PC-3 (cell line): Measurements from ENCODE around the gene PLEKHM2. TPM values are rescaled to one million over a fixed set of nuclear protein-coding genes. Genes with fewer than 3 reads are reported as not detected.
A peak's percentile ranks its signal among the peaks of the same experiment; 100 is the strongest.

Experiments
- ATAC-seq: fragments of 200-7000 bp; cut with Tn5 transposase; 2 replicates; pipeline ENCODE4 v1.9.1; 2020; ENCODE audit warnings: mild to moderate bottlenecking, moderate library complexity
- BruUV-seq: library from RNA; stranded (reverse); fragments of 400-500 nt; replicated peaks from 2 replicates; lab custom pipeline; 2021; lab: Mats Ljungman, UMichigan
- CTCF ChIA-PET: fragments of 300-600 bp; sonication (Branson Sonifier 250); formaldehyde crosslinking; loops from one replicate; lab custom pipeline; 2022; ENCODE audit warnings: antibody characterized with exemption; lab: Charles Lee
- POLR2A ChIA-PET: fragments of 300-600 bp; sonication (Branson Sonifier 250); formaldehyde crosslinking; loops from one replicate; lab custom pipeline; 2022; ENCODE audit warnings: antibody characterized with exemption; ENCODE audit not compliant: unreplicated experiment; lab: Charles Lee
- DNase-seq: peaks from one replicate; pipeline ENCODE4 v3.0.0-alpha.2; 2015
- H2AFZ ChIP-seq: fragments of 300-600 bp; sonication (generic); 2 replicates; pipeline ENCODE4 v1.6.0; 2016; ENCODE audit warnings: antibody characterized with exemption, low read length
- H3F3A ChIP-seq: fragments of 300-600 bp; sonication (generic); one replicate; pipeline ENCODE4 v1.6.0; 2017; ENCODE audit warnings: antibody characterized with exemption, low read length, control low read depth, mild to moderate bottlenecking; ENCODE audit not compliant: unreplicated experiment
- H3K27ac ChIP-seq: fragments of 300-600 bp; sonication (generic); 2 replicates; pipeline ENCODE4 v1.5.1; 2016; ENCODE audit warnings: mild to moderate bottlenecking, low read length
- H3K27me3 ChIP-seq: fragments of 300-600 bp; sonication (generic); 2 replicates; pipeline ENCODE4 v1.6.1; 2016; ENCODE audit warnings: low read length, mixed read lengths
- H3K36me3 ChIP-seq: fragments of 300-600 bp; sonication (generic); 2 replicates; pipeline ENCODE4 v1.6.1; 2016; ENCODE audit warnings: low read depth, mixed run types, low read length, mixed read lengths
- H3K4me1 ChIP-seq: fragments of 300-600 bp; sonication (generic); 2 replicates; pipeline ENCODE4 v1.5.1; 2016; ENCODE audit warnings: low read length; ENCODE audit not compliant: insufficient read depth
- H3K4me2 ChIP-seq: fragments of 300-600 bp; sonication (generic); 2 replicates; pipeline ENCODE4 v1.6.0; 2016; ENCODE audit warnings: low read length
- H3K4me3 ChIP-seq: fragments of 300-600 bp; sonication (generic); 2 replicates; pipeline ENCODE4 v1.5.1; 2016; ENCODE audit warnings: mild to moderate bottlenecking, low read length, mixed read lengths
- H3K79me2 ChIP-seq: fragments of 300-600 bp; sonication (generic); 2 replicates; pipeline ENCODE4 v1.6.1; 2017; ENCODE audit warnings: low read length, mixed read lengths
- H3K9ac ChIP-seq: fragments of 300-600 bp; sonication (generic); 2 replicates; pipeline ENCODE4 v1.6.0; 2016; ENCODE audit warnings: mild to moderate bottlenecking, low read length
- H3K9me2 ChIP-seq: fragments of 300-600 bp; sonication (generic); replicated peaks from 2 replicates; pipeline ENCODE4 v1.6.1; 2016; ENCODE audit warnings: mixed run types, low read length, mixed read lengths
- H3K9me3 ChIP-seq: fragments of 300-600 bp; sonication (generic); 2 replicates; pipeline ENCODE4 v1.6.1; 2016; ENCODE audit warnings: low read length, mixed read lengths
- H4K20me1 ChIP-seq: fragments of 300-600 bp; sonication (generic); 2 replicates; pipeline ENCODE4 v1.6.1; 2016; ENCODE audit warnings: low read length, mixed read lengths
- EZH2 ChIP-seq: fragments of 300-600 bp; sonication (generic); IDR thresholded peaks from one replicate; pipeline ENCODE4 v1.6.1; 2017; ENCODE audit warnings: antibody characterized with exemption, mild to moderate bottlenecking, low read length; ENCODE audit not compliant: unreplicated experiment
- EZH2phosphoT487 ChIP-seq: fragments of 300-600 bp; sonication (generic); IDR thresholded peaks from 2 replicates; pipeline ENCODE4 v1.6.1; 2018; ENCODE audit warnings: mild to moderate bottlenecking, antibody characterized with exemption, low read length, borderline replicate concordance
- intact Hi-C: fragments of 100-400 bp; cut with micrococcal nuclease; formaldehyde crosslinking; loops from 2 replicates; pipeline ENCODE4 v1.9.0; 2023
- total RNA-seq: library from RNA; depleted of rRNA; stranded (reverse); fragments of >200 nt; gene quantifications from 2 replicates; pipeline ENCODE4 v1.2.3, GENCODE V29; 2014
- TF ChIP-seq, protein P1 (sequence below): fragments of 300-600 bp; sonication (generic); conservative IDR thresholded peaks from 2 replicates; pipeline ENCODE4 v1.5.1; 2017; ENCODE audit warnings: antibody characterized with exemption, low read depth, mild to moderate bottlenecking, low read length

The PLEKHM2 gene
- total RNA-seq, 1 experiment from 2014 or later: 31.3 TPM

DNA sequence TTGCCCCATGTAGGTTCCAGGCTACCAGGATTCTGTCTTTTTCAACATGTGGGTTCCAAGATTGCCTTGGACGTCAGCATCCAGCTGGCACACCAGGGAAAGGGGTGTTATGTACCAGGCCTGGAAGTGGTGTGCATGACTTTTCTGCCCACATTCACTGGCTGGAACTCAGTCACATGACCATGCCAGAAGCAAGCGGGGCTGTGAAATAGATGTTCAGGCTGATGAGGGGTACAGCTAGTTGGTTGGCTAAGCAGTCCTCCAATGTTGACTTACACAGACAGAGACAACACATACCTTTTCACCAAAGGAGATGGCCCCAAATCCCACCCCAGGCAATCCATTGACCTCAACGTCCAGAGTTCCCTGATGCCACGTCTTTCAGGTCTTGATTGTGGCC is 14.3 kb upstream of the PLEKHM2 start:
- CTCF ChIA-PET: no interaction called here

DNA sequence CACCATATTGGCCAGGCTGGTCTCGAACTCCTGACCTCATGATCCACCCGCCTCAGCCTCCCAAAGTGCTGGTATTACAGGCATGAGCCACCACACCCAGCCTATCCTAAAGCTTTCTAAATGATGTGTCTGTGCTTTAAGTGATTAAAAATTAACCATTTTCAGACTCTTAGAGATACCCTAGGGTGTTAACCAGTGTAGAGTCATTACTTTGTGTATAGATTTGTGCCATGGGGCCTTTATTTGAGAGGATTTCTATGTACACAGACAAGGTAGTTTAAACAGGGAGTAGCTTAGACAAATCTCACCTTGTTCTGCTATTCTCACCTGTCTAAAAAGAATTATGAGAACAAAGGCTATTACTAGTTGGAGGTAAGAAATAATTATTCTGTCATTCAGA is 12.7 kb upstream of the PLEKHM2 start:
- ChIA-PET CTCF (no interaction called here), POLR2A (interaction anchor here (0.6 kb wide), 1 partner anchor 29 kb away, joined by 3 read pairs; no protein-coding TSS in a partner anchor)
- no peak for ATAC-seq

More for the DNA sequence above, 14.3 kb upstream of the PLEKHM2 start:
- no peaks in the 10 kb centered on the region for H3K79me2 ChIP-seq
- H3K9me3 ChIP-seq: no peaks in the 10 kb centered on the region
- POLR2A ChIA-PET: no interaction called here
- no peaks in the 10 kb centered on the region for H3K27me3 ChIP-seq
- no peak overlapping the region for H3K4me3 ChIP-seq
- no peaks in the 10 kb centered on the region for H4K20me1 ChIP-seq
- no peak overlapping the region for H3K27ac ChIP-seq
- no peaks in the 10 kb centered on the region for H3K9me2 ChIP-seq
- H3F3A ChIP-seq: no peaks in the 10 kb centered on the region
- H2AFZ ChIP-seq: no peak overlapping the region
- TF ChIP-seq, protein P1, sequence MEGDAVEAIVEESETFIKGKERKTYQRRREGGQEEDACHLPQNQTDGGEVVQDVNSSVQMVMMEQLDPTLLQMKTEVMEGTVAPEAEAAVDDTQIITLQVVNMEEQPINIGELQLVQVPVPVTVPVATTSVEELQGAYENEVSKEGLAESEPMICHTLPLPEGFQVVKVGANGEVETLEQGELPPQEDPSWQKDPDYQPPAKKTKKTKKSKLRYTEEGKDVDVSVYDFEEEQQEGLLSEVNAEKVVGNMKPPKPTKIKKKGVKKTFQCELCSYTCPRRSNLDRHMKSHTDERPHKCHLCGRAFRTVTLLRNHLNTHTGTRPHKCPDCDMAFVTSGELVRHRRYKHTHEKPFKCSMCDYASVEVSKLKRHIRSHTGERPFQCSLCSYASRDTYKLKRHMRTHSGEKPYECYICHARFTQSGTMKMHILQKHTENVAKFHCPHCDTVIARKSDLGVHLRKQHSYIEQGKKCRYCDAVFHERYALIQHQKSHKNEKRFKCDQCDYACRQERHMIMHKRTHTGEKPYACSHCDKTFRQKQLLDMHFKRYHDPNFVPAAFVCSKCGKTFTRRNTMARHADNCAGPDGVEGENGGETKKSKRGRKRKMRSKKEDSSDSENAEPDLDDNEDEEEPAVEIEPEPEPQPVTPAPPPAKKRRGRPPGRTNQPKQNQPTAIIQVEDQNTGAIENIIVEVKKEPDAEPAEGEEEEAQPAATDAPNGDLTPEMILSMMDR: no peak
- no peak for TF ChIP-seq EZH2phosphoT487
- H3K4me1 ChIP-seq: no peaks in the 10 kb centered on the region
- no peaks in the 10 kb centered on the region for H3K36me3 ChIP-seq
- DNase-seq (no peak), ATAC-seq (no peak)
- intact Hi-C loops: no loop called here
- H3K4me2 ChIP-seq: no peak overlapping the region
- H3K9ac ChIP-seq: no peak overlapping the region
- no TSS peak for BruUV-seq

DNA sequence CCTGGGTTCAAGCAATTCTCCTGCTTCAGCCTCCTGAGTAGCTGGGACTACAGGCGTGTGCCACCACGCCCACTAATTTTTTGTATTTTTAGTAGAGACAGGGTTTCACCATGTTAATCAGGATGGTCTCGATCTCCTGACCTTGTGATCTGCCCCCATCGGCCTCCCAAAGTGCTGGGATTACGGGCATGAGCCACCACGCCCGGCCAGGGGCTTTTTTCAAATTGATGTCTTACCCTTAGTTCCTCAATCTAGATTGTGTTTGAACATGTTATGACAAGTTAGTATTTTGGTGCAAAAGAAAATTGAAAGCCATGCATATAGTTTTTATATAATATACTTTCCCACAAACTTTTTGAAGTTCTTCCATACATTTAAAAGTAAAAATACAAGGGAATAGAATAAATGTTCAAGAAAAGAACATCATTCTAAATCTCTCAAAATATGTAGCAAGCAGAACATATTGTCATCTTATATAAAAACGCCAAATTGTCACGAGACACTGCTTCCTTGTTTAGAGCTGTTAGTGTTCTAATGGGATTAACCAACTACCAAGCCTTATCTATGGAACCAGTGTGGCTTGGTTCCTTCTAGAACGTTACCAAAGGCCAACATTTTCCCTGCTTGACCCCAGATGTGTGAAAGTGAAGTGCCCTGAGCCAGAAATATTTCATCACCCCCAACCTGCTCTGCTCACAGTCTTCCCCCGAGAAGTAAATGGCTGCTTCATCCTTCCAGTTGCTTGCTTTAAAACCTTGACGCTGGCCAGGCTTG is 9.5 kb upstream of the PLEKHM2 start:
- Histone ChIP-seq H2AFZ (no peak overlapping the region), H3F3A (no peaks in the 10 kb centered on the region), H3K4me1 (peaks cover 7% of the 10 kb centered on the region; the same call in 1 of the 2 replicates), H4K20me1 (no peaks in the 10 kb centered on the region), H3K36me3 (no peaks in the 10 kb centered on the region), H3K9me3 (no peaks in the 10 kb centered on the region), H3K27me3 (no peaks in the 10 kb centered on the region), H3K4me2 (no peak overlapping the region), H3K9me2 (no peaks in the 10 kb centered on the region), H3K27ac (no peak overlapping the region), H3K79me2 (no peaks in the 10 kb centered on the region), H3K9ac (no peak overlapping the region), H3K4me3 (no peak overlapping the region)
- TF ChIP-seq EZH2 (no peak), EZH2phosphoT487 (no peak)
- TF ChIP-seq, protein P1: no peak
- ATAC-seq: no peak
- intact Hi-C loops: no loop called here
- BruUV-seq: no TSS peak
- POLR2A ChIA-PET: no interaction called here
- no peak for DNase-seq
- CTCF ChIA-PET: no interaction called here

More for the DNA sequence above, 12.7 kb upstream of the PLEKHM2 start:
- no peak overlapping the region for H3K4me3 ChIP-seq
- DNase-seq: no peak
- no peaks in the 10 kb centered on the region for H3K36me3 ChIP-seq
- no peaks in the 10 kb centered on the region for H3F3A ChIP-seq
- H4K20me1 ChIP-seq: no peaks in the 10 kb centered on the region
- TSS peak; percentile 9 for BruUV-seq
- no peak overlapping the region for H2AFZ ChIP-seq
- no peaks in the 10 kb centered on the region for H3K27me3 ChIP-seq
- TF ChIP-seq EZH2phosphoT487 (no peak), EZH2 (no peak)
- TF ChIP-seq, protein P1: no peak
- intact Hi-C loops: no loop called here
- no peak overlapping the region for H3K9ac ChIP-seq
- H3K9me2 ChIP-seq: no peaks in the 10 kb centered on the region
- no peak overlapping the region for H3K4me2 ChIP-seq
- H3K79me2 ChIP-seq: no peaks in the 10 kb centered on the region
- H3K4me1 ChIP-seq: no peaks in the 10 kb centered on the region
- H3K27ac ChIP-seq: no peak overlapping the region
- no peaks in the 10 kb centered on the region for H3K9me3 ChIP-seq
